AG04449 (cell line): ENCODE measurements around the gene RNF207.

Experiments used
- CTCF ChIA-PET: fragments of 350-600 bp; formaldehyde crosslinking; extraction: SDS; loops from one replicate; lab custom pipeline; 2021; ENCODE audit warnings: antibody characterized with exemption; lab: Yijun Ruan, JAX
- POLR2A ChIA-PET: fragments of 400-600, 350-600 bp; formaldehyde crosslinking; extraction: SDS; loops from one replicate; lab custom pipeline; 2020; ENCODE audit warnings: antibody characterized with exemption, inconsistent platforms; lab: Yijun Ruan, JAX
- DNase-seq: peaks from one replicate; pipeline ENCODE4 v3.0.0-alpha.2; 2010; ENCODE audit warnings: low read depth, low spot score
- H3K4me3 ChIP-seq: 2 replicates; pipeline ENCODE4 v1.5.1; 2011; ENCODE audit warnings: low read depth, mild to moderate bottlenecking, control low read depth, low read length
- CTCF ChIP-seq: IDR thresholded peaks from one replicate; pipeline ENCODE4 v1.5.1; 2011; ENCODE audit warnings: mild to moderate bottlenecking, moderate library complexity, low read length, control low read depth, inconsistent platforms; ENCODE audit not compliant: insufficient read depth; ENCODE audit errors: missing control alignments

The RNF207 gene

GRCh38 chr1:6260433-6260934 is 54.6 kb downstream of the RNF207 start:
- TF ChIP-seq CTCF: no peak
- peak overlapping the region; percentile 60 for H3K4me3 ChIP-seq
- DNase-seq: no peak
- CTCF ChIA-PET: interaction anchor here (0.9 to 5.8 kb wide), 4 partner anchors 13 to 83 kb away, joined by 3 to 42 read pairs (median 10); no protein-coding TSS in a partner anchor
- POLR2A ChIA-PET: no interaction called here

- ChIA-PET CTCF (interaction anchor here (0.9 to 3.2 kb wide), 3 partner anchors 14 to 83 kb away, joined by 3 to 14 read pairs (median 6); no protein-coding TSS in a partner anchor), POLR2A (no interaction called here)
- DNase-seq: no peak
- no peak for TF ChIP-seq CTCF
- peak within 1 kb of the TSS; percentile 60 for H3K4me3 ChIP-seq
These were observed 55.2 kb downstream of the RNF207 start, which contains the start of gene GPR153 for GRCh38 chr1:6260961-6261614. Gene GPR153, minus strand, starts transcription at chr1:6261098. Its CDS starts 6,193 bp downstream, at chr1:6254905.

DNA sequence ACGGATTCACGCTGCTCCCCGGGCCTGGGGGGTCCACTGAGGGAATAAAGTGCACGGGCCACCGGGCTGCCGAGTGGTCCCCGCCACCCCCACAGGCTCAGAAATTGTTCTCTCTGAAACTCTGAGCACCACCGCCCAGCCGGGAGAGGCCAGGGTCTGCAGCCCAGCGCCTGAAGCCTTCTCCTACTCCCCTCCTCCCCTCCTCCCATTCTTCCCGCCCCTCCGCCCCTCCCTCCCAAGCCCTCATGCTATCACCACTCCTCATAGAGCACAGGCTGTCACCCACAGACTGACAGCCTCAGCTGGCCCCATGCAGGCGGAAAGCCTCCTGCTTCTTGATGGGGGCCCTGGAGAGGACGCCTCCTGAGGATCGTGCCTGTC is 55.7 kb downstream of the RNF207 start:
- no peak for DNase-seq
- ChIA-PET POLR2A (no interaction called here), CTCF (interaction anchor here (1.0 to 3.2 kb wide), 2 partner anchors 14 to 82 kb away, joined by 3 to 14 read pairs; no protein-coding TSS in a partner anchor)
- TF ChIP-seq CTCF: no peak
- no peak overlapping the region; the same call in 1 of the 2 replicates for H3K4me3 ChIP-seq

DNA sequence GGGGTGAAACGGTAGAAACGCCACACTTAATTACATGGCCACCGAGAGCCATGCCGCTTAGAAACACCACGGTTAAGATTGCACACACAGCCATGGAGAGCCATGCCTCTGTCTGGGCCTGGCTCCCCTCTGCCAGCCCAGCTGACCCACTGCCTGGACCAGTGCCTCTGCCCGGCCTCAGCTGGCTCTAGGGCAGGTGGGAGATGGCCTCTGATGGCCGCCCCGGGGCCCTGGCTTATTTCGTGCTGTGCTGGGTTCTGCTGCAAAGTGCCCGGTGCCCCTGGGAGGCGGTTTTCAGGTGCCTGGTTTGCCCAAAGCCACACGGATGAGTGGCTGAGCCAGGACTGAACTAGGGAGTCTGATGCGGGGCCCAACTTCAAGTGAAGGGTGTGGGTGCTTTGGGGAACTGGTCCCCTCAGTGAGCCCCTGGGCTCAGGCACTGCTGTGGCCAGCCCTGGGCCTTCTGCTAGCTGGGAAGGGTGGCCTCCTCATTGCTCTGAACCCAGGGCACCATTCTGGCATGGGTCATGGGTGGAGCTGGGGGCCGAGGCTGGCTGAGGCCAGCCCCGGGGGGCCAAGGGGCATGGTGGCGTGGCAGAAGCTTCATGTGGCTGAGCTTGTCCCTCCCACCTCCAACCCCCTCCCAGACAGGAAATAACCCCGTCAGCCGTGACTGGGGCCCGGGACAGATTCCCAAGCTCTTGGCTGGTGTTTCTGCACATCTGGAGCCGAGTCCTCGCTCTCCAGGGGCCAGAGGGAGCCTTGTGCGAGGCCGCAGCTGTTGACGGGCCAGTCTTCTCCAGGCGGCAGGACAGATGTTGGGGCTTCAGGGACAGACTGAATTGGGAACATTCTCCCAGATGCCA is 56.9 kb downstream of the RNF207 start:
- ChIA-PET POLR2A (no interaction called here), CTCF (interaction anchor here (0.8 to 3.2 kb wide), 3 partner anchors 11 to 81 kb away, joined by 3 to 14 read pairs (median 3); no protein-coding TSS in a partner anchor)
- no peak for DNase-seq
- H3K4me3 ChIP-seq: no peak overlapping the region
- TF ChIP-seq CTCF: no peak

- ChIA-PET CTCF (interaction anchor here (1.3 to 3.2 kb wide), 2 partner anchors 16 kb away, joined by 3 to 14 read pairs; no protein-coding TSS in a partner anchor), POLR2A (no interaction called here)
- no peak overlapping the region for H3K4me3 ChIP-seq
- no peak for TF ChIP-seq CTCF
- no peak for DNase-seq
These were observed 57.8 kb downstream of the RNF207 start for GRCh38 chr1:6263716-6264115.
